Epithelial cell of umbilical artery (primary cell): ENCODE results near the gene PEX5L. TPM values are rescaled to one million over a fixed set of nuclear protein-coding genes. Genes with fewer than 3 reads are reported as not detected.

Experiments used
- total RNA-seq: library from RNA; depleted of rRNA; stranded (reverse); fragments of >200 nt; gene quantifications from 2 replicates; pipeline ENCODE4 v1.2.3, GENCODE V29; 2014

The PEX5L gene
- total RNA-seq: under 0.01 TPM in 2 replicates

DNA sequence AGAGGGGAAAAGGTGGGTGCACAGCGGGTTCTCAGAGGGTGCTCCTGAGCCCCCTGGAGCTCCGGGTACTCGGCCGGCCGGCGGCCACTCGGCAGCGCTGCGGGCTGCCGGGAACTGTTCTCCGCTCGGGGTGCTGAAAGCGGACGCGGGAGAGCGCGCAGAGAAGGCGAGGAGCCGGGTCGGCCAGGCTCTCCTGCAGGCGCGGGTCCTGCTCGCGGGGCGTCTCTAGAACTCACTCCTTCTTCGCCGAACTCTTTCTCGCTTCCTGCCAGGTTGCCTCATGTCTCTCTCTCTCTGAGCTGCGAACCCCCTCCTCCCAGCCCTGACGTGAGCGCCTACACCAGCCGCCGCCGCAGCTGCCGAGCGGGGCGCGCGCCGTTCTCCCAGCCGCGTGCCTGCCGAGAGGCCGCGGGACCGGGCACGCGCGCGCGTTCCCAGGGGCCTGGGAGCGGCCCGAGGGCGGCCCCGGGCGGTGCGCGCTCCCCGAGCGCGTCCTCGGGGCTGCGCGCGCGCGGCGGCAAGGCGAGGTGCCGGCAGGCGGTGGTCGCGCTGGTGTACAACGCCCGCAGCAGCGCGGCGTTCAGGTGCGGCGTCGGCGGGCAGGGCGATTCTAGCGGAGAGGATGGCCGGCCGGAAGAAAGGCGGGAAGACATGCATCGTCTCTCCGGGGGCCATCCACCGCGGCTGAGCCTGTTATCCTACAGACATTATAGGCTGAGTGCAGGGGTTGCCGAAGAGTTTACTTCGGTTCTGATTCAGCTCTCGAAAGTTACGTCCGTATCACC, at the start of gene PEX5L:
Gene PEX5L, minus strand, starts transcription at position 267 of the 785 bp plus-strand sequence. CDS start 338 bp downstream, outside the sequence.

